ENCODE results near the gene SFXN4.

GRCh38 chr10:119176166-119176565, 10.7 kb upstream of the SFXN4 start:
- TF ChIP-seq, protein P1, sequence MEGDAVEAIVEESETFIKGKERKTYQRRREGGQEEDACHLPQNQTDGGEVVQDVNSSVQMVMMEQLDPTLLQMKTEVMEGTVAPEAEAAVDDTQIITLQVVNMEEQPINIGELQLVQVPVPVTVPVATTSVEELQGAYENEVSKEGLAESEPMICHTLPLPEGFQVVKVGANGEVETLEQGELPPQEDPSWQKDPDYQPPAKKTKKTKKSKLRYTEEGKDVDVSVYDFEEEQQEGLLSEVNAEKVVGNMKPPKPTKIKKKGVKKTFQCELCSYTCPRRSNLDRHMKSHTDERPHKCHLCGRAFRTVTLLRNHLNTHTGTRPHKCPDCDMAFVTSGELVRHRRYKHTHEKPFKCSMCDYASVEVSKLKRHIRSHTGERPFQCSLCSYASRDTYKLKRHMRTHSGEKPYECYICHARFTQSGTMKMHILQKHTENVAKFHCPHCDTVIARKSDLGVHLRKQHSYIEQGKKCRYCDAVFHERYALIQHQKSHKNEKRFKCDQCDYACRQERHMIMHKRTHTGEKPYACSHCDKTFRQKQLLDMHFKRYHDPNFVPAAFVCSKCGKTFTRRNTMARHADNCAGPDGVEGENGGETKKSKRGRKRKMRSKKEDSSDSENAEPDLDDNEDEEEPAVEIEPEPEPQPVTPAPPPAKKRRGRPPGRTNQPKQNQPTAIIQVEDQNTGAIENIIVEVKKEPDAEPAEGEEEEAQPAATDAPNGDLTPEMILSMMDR (IDR thresholded peaks at IDR 0.05), result no peak
- no peak for TF ChIP-seq GATA3 (IDR thresholded peaks at IDR 0.05; ENCODE audit: borderline replicate concordance)
